Kidney epithelial cell (primary cell): Measurements from ENCODE around the gene LRRC34. TPM values are rescaled to one million over a fixed set of nuclear protein-coding genes. Genes with fewer than 3 reads are reported as not detected.
A peak's percentile ranks its signal among the peaks of the same experiment; 100 is the strongest.

Source experiments
- DNase-seq: peaks from one replicate; pipeline ENCODE4 v3.0.0-alpha.2; 2010; ENCODE audit warnings: low read depth
- H3K27me3 ChIP-seq: 2 replicates; pipeline ENCODE4 v1.6.0; 2011; ENCODE audit warnings: low read length; ENCODE audit not compliant: control insufficient read depth, insufficient read depth
- H3K36me3 ChIP-seq: 2 replicates; pipeline ENCODE4 v1.5.1; 2011; ENCODE audit warnings: low read length; ENCODE audit not compliant: control insufficient read depth, insufficient read depth
- H3K4me3 ChIP-seq: 2 replicates; pipeline ENCODE4 v1.5.1; 2011; ENCODE audit warnings: low read depth, mild to moderate bottlenecking, control low read depth, low read length
- total RNA-seq: library from RNA; depleted of rRNA; stranded (reverse); fragments of >200 nt; gene quantifications from 2 replicates; pipeline ENCODE4 v1.2.3, GENCODE V29; 2015
- TF ChIP-seq, protein P1 (sequence below): IDR thresholded peaks from 2 replicates; pipeline ENCODE4 v1.5.1; 2011; ENCODE audit warnings: mild to moderate bottlenecking, moderate library complexity, low read length, control low read depth, inconsistent platforms; ENCODE audit not compliant: insufficient read depth, poor library complexity, severe bottlenecking

LRRC34 gene
- total RNA-seq, 1 donor from 2014 or later: 4.1 TPM

DNA sequence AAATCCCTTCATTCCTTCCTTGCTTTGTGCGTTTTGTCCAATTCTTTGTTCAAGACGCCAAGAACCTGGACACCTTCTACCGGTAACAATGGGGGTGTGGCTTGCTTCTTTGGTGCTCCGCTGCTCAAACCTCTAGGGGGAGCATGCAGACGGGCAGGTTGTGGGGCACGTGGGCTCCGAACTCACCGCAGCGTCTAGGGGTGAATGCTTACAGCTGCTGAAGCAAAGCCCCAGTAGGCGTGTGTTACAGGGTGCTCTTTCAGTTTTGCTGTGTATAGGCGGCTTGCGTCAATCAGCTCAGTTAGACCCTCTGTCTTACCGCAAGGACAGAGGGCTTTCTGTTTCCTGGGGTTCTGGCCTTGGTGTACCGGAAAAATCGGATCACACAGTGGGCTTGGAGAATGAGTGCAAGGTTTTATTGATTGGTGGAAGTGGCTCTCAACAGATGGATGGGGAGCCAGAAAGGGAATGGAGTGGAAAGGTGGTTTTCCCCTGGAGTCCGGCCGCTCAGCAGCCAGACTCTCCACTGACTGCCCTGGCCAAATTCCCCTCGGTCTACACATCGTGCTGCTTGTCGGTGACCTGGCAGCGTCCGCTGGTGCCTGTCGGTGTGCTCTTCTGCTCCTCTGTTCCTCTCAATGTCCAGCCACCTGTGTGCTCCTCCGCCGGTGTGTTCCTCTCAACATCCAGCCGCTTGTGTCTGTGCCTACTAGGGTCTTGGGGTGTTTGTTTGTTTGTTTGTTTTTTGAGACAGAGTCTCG is 1.2 kb upstream of the LRRC34 start:
- Histone ChIP-seq H3K4me3 (no peak overlapping the region), H3K27me3 (no peaks in the 10 kb centered on the region), H3K36me3 (no peaks in the 10 kb centered on the region)
- DNase-seq: no peak
- TF ChIP-seq, protein P1, sequence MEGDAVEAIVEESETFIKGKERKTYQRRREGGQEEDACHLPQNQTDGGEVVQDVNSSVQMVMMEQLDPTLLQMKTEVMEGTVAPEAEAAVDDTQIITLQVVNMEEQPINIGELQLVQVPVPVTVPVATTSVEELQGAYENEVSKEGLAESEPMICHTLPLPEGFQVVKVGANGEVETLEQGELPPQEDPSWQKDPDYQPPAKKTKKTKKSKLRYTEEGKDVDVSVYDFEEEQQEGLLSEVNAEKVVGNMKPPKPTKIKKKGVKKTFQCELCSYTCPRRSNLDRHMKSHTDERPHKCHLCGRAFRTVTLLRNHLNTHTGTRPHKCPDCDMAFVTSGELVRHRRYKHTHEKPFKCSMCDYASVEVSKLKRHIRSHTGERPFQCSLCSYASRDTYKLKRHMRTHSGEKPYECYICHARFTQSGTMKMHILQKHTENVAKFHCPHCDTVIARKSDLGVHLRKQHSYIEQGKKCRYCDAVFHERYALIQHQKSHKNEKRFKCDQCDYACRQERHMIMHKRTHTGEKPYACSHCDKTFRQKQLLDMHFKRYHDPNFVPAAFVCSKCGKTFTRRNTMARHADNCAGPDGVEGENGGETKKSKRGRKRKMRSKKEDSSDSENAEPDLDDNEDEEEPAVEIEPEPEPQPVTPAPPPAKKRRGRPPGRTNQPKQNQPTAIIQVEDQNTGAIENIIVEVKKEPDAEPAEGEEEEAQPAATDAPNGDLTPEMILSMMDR: peak; percentile 40

DNA sequence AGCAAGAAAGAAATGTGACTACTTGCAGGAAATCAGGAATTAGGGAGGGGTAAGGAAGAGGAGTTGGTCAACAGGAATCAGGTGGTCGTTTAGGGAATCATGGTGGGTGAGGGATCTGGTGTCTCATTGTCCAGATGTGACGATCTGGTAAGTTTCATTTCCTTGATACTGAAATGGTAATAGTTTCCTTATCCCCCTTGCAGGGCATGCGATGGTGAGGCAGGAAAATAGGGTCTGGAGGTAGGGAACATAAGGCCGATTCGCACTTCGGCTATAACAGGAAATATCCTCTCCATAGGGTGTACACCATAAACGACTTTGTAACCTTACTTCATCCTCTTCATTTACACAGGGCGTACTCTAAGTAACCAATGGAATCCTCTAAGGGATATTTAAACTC is 574 bp upstream of the LRRC34 start:
- H3K36me3 ChIP-seq: no peaks in the 10 kb centered on the region
- TF ChIP-seq, protein P1: no peak
- H3K4me3 ChIP-seq: no peak overlapping the region
- no peak for DNase-seq
- no peaks in the 10 kb centered on the region for H3K27me3 ChIP-seq

DNA sequence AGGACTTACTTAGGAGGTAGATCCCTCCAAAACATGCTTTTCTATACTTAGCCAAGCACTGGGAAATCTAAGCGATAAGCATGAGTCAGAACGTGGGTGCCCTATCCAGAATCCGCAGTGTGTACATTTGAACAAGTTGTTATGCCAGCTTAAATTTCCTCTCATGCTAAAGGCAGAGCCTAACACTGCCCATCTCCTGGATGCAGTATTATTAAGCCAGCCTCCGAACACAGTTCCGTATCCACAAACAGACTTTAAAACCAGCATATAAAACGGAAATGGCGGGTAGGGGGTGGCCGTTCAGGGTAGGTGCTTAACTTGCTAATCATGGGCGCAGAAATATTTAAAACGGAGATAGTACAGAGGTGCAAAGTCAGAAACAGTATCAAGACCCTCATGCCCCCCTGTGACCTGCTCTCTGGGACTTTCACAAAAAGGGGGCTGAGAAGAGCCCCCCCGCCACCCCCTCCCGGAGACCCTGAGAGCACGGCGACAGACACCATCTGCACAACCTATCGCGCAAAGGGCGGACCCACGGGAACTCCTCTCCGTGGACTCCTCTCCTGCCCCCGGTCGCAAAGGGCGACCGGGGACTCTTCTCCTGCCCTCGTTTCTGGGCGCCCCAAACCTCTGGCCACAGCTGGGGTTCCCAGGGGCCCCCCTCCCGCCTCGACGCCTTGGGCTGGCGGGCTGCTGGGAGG is 923 bp downstream of the LRRC34 start:
- TF ChIP-seq, protein P1: no peak
- Histone ChIP-seq H3K36me3 (no peaks in the 10 kb centered on the region), H3K4me3 (peak overlapping the region; percentile 54), H3K27me3 (no peaks in the 10 kb centered on the region)
- peak; percentile 16 for DNase-seq

DNA sequence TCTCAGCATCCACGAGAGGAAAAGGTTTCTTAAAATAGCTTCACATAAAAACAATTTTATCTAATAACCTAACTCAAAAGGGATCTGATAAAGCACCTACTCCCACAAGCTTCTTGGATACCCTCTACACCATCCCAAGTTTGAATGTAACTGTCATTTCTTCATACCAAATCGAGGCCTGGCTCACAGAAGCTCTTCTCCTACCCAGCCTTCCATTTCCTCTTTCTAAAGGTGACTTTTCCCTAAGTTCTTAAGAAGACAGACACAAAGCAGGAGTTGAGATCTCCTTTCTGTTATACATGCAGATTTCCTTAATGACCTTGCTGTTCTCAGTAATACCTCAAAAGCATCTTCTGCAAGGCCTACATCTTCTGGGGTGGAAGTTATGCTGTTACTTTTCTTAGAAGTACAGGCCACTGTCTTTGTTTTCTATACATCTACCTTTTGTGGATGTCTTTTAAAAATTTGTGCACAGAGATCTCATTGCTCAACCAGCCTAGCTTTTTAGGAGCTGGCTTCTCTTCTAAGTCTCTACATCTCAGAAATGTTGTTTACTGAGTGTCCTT is 3.4 kb downstream of the LRRC34 start:
- TF ChIP-seq, protein P1: no peak
- DNase-seq: no peak
- H3K27me3 ChIP-seq: no peaks in the 10 kb centered on the region
- H3K36me3 ChIP-seq: no peaks in the 10 kb centered on the region
- no peak overlapping the region for H3K4me3 ChIP-seq

DNA sequence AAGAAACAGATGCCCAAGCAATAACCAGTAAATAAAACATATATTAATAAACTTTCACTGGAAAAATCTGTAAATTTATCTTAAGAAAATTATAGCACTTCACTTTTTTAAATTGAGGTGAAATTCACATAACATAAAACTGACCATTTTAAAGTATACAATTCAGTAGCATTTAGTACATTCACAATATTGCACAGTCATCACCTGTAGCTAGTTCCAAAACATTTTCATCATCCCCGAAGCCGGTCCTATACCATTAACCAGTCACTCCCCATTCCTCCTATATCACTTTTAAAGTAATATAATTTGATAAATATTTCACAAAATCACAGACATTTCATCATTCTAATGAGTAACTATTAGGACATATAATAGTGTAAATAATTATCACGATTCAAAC is 8.0 kb downstream of the LRRC34 start:
- DNase-seq: no peak
- Histone ChIP-seq H3K27me3 (no peaks in the 10 kb centered on the region), H3K4me3 (no peak overlapping the region), H3K36me3 (no peaks in the 10 kb centered on the region)
- TF ChIP-seq, protein P1: no peak

DNA sequence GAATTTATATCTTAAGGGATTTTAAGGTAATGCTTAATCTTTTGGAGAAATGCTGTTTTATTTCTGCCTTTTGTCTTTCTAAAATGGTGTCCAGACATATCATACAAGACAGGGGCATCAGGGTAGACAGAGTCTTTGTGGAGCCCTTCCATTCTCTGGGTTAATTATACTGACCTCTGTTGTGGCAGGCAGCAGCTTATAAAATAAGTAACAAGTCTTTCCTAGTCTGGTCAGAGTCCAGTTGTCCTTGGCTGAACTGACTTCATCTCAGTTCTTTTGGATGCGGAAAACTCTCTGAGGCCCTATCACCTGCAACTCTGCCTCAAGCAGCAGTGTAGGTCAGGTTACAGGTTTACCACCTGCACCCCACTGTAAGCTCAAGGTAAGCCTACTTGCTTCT is 20.3 kb downstream of the LRRC34 start:
- no peak overlapping the region for H3K4me3 ChIP-seq
- H3K27me3 ChIP-seq: no peaks in the 10 kb centered on the region

More for the DNA sequence above, 20.3 kb downstream of the LRRC34 start:
- H3K36me3 ChIP-seq: peaks cover 2% of the 10 kb centered on the region
- no peak for DNase-seq
- TF ChIP-seq, protein P1: no peak
